Right hindlimb (tissue), 1 donor: ENCODE measurements around the gene SERPINB6.
A peak's percentile ranks its signal among the peaks of the same experiment; 100 is the strongest.
"Not testable (repeated sequence)": the region's sequence is repeated elsewhere in the genome, so short reads cannot be mapped to it uniquely, and the experiment has no call there.

Experiments
- DNase-seq: peaks from one replicate; pipeline ENCODE4 v3.0.0-alpha.2; 2018

SERPINB6 gene

DNA sequence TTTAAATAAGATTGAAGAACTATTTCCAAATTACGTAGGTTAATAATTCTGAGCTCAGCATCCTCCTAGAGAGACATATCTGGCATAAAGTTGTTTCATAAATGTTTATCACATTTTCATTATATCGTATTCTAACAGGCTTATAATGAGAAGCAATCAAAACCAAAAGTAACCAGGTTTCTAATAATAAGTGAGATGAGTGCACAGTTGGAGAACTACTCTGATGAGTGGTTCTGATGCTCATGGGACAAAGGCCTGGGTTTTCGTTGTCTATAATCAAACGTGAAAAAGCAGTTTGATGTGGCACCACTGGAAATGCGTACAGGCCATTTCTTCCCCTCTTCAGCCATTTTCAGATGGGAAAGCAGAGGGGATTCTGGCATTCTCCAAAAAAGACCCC is 4.7 kb upstream of the SERPINB6 start:
- no peak for DNase-seq

DNA sequence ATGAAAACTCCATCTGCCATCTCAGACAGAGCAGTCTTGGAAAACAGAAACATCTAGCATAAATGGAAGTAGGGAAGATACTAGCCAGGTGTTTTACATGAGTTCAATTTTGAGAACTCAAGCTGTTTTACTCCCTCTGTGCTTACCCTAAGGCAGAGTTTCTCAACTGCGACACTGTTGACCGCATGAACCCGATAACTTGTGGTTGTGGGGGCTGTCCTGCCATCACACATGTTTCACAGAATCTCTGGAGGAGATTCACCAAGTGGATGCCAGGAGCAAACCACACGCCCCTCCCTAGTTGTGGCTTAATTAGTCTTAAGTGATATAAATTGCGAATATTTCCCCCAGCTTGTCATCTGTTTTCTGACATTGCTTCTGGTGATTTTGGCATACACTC is 2.3 kb upstream of the SERPINB6 start:
- DNase-seq, result no peak

DNA sequence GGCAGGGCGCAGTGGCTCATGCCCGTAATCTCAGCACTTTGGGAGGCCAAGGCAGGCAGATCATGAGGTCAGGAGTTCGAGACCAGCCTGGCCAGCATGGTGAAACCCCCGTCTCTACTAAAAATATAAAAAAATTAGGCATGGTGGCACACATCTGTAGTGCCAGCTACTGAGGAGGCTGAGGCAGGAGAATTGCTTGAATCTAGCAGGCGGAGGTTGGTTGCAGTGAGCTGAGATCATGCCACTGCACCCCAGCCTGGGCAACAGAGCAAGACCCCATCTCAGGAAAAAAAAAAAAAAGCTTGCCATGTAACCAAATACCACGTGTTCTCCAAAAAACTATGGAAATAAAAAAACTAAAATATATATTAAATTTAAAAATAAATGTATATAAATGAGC is 1.8 kb upstream of the SERPINB6 start:
- DNase-seq, result not testable (repeated sequence)

DNA sequence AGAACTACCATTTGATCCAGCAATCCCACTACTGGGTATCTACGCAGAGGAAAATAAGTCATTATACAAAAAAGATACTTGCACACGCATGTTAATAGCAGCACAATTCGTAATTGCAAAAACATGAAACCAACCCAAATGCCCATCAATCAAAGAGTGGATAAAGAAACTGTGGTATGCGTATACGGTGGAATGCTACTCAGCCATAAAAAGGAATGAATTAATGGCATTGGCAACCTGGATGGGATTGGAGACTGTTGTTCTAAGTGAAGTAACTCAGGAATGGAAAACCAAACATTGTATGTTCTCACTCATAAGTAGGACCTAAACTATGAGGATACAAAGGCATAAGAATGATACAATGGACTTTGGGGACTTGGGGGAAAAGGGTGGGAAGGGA is 1.3 kb upstream of the SERPINB6 start:
- DNase-seq, result not testable (repeated sequence)

DNA sequence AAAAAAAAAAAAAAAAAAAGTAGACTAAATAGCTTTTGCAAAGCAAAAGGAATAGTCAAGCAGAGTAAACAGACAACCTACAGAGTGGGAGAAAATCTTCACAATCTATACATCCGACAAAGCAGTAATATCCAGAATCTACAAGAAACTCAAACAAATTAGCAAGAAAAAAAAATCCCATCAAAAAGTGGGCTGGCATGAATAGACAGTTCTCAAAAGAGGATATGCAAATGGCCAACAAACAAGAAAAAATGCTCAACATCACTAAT is 786 bp upstream of the SERPINB6 start:
- not testable (repeated sequence) for DNase-seq

DNA sequence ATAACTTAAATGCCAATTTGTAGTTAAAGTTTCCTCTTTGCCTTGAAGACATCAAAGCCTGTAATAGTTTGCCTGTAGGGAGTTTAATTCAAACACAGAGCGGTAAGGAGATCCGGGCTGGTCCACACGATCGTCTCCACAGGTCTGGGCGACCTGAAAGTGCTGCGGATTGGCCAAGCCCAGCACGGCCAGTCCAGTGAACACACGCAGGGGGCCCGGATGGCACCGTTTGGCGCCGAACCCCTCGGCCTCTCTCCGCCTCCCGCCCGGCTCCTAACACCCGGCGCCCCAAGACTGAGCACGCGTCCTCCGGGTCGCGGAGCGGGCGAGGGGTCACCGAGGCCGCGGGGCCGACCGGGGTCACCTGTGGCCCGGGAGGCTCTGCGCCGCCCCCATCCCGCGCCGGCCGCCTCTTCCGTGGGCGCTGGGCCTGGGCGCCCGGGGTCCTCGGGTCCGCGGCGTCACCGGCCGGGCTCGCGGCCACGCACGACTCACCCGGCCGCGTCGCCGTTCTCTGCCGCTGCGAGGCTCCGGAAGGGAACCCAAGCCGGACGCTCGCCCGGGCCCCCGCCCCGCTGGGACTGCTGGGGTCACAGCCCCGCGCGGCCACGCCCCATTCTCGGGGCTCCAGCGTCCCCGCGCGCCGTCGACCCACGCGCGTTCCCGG is 481 bp downstream of the SERPINB6 start:
- DNase-seq, result peak; percentile 55

DNA sequence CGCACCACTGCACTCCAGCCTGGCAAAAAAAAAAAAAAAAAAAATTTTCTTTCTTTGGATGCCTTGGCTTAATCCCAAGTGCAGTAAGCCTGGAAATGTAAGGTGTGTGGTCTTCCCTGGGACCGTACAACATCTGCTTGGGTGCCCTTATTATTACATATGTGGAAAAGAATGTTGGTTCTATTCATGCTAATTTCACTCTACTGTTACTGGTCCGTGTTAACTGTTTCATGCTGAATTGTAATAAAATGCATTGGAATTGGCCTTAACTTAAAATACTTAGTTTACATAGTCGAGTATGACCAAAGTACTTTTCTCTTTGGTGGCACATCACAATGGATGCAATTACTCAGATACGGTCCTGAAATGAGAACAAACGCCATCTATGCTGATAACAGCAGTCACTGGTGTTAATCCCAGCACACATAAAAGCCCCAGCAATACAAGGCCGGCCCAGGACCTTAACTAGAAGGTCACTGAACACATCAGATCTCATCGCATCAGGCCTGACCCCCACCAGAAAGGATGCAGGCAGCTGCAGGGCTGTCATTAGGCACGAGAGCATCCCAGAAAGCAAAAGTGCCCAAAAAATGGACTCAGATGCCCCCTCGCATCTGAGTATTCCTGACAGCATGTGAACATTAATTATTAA is 1.2 kb downstream of the SERPINB6 start:
- DNase-seq, result no peak

DNA sequence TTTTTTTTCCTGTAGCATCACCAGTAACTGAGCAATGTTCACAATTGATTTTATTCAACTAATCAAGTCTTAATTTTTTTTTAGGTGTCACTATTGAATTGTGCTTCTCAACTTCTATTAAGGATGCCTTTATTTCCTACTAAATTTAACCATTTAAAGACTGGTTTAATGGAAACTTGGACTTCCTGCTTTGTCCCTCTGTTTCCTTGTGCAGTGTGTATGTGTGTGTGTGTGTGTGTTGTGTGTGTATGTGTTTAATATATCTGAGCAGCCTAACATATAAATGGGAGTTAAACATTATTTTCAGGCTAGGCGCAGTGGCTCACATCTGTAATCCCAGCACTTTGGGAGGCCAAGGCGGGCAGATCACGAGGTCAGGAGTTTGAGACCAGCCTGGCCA is 1.8 kb downstream of the SERPINB6 start:
- DNase-seq, result no peak

DNA sequence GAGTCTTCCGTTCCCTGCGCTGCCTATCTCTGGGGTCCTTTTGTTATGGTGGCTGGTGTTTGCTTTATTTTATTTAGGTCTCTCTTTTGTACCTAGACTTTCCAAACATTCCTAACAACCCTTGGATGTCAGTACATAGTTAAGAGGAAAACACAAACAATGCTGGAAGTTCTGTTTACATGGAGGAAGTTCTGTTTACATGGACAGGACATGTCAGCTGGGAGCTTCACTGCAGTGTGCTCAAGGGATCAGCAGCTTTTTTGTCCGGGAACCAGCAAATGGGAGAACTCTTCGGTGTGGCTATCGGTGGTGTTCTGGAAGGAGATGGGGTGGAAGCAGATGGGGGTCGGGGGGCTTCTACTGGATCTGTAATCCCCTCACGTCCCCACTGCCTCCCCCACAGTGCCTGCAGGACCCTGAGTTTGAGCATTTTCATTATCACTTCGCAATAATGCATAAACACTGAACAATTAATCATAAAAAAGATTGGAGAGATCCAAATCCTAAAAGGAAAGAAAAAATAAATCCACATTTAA is 2.7 kb downstream of the SERPINB6 start:
- DNase-seq, result no peak

DNA sequence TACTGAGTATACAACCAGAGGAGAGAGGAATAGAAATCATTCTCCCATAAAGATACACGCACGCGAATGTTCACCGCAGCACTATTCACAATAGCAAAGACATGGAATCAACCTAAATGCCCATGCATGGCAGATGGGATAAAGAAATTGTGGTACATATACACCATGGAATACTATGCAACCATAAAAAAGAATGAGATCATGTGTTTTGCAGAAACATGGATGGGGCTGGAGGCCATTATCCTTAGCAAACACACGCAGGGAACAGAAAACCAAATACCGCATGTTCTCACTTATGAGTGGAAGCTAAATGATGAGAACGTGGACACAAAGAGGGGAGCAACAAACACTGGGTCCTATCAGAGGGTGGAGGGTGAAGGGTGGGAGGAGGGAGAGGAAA is 3.4 kb downstream of the SERPINB6 start:
- no peak for DNase-seq

DNA sequence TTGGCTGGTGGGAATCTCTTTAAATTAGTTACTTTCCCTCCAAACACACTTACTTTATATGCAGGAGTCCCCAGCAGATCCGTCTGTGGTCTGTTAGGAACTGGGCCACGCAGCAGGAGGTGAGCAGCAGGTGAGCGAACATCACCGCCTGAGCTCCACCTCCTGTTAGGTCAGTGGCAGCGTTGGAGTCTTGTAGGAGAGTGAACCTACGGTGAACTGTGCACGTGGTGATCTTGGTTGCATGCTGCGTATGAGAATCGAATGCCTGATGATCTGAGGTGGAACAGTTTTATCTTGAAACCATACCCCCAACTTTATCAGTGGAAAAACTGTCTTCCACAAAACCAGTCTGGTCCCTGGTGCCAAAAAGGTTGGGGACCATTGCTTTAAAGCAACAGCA is 5.0 kb downstream of the SERPINB6 start:
- DNase-seq, result no peak

DNA sequence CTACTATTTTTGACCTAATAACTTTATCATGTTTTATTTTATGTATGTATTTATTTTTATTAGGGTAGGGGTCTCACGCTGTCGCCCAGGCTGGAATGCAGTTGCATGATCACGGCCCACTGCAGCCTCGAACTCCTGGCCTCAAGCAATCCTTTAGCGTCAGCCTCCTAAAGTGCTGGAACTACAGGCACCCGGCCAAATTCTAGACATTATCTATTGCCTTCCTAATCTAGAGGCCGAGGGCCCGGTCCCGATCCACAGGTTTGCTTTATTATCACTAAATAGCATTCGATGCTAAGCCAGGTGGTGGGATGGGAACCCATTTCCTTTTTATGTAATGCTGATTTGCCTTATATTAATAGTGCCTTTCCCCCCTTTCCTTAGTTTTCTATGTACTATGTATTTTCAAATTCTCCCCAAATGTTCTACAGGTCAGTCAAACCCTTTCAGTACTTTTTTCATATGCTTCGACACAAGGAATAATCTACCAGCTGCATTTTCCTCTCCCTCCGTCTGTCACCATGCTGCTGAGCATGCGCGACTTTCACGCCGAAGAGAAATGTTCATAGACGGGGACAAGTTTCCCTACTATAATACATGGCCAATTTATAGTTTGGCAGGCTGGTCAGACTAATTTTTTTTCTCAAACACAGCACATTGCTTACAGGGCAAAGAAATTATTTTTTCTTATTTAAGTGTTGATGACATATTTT is 6.4 kb downstream of the SERPINB6 start:
- DNase-seq, result no peak

DNA sequence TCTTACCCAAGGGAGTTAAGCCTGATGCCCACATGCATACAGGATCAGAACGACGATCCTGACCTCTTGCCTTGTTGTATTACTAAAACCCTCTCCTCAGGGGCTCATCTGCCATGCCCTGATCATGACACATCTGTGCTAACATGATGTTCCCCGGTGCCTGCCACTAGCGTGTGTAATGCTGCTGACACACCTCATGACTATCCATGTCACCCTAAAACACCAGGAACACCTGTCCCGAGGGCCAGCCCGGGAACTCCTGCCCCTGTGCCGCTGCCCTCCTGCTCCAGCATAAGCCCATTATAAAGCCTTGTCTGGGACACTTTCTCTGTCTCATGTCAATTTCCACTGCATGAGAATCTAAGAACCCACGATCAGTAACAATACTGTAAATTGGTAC is 7.6 kb downstream of the SERPINB6 start:
- DNase-seq, result no peak

DNA sequence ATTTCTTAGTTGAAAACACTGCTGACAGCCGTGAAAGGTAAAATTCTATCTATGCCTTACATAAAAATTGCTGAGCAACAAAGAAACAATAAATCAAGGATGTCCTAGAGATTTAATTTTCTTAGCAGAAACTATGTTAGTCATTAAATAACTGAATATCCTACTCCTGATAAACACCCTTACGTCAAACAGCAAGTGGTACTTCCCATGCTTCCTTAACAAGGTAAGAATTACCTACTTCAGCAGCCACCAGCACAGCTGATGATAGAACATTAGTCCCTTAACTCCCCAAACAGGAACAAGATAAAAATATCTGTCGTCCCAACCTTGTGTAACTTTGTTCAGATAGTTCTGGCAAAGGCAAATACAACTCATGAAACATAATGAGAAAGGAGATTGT is 8.7 kb downstream of the SERPINB6 start:
- no peak for DNase-seq

DNA sequence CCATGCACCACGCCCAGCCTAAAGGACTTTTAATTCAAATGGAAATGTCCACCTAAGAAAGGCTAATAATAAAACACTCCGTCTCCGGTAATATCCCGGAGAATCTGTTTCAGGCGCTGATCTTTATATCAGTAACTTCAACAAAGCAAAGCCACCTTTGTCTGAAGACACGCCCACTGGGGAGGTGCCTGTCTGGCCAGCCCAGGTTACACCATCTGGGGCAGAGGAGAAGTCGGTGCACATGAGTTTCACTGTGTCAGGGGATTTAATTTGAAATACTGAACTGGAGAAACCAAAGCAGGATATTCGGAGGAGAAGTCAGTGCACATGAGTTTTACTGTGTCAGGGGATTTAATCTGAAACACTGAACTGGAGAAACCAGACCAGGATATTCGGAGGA is 9.4 kb downstream of the SERPINB6 start:
- no peak for DNase-seq

DNA sequence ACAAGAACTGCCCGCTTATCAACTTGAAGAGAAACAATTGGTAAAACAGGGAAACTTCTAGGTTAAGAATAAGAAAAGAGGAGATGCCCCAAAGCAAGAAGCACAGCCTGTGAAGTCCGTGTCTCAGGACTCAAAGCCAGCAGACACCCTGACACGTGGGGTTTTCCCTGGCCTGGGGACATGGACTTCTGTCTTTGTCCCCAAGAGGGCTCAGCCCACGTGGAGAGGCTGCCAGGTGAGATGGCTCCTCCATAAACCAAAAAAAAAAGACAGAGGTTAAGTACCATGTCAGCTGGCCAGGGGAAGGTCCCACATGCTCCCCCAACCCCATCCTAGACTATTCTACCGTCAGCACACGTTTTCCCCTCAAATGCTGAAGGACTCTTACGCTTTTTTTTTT is 9.9 kb downstream of the SERPINB6 start:
- DNase-seq, result no peak

DNA sequence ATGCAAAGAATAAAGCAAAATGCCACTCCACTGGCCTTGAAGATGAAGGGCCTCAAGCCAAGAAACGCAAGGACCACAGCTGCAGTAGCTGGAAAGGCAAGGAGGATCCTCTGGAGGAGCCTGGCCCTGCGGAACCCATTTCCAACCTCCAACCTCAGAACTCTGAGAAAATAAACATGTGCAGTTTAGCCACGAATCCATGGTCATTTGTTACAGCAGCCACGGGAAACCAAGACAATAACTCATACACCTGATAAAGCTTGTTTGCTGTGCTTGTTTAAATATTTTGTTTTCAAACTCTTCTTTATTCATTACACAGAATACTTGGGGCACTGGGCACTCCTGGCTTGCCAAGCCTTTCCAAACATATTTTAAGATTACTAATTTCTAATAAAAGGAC is 10.4 kb downstream of the SERPINB6 start:
- no peak for DNase-seq

DNA sequence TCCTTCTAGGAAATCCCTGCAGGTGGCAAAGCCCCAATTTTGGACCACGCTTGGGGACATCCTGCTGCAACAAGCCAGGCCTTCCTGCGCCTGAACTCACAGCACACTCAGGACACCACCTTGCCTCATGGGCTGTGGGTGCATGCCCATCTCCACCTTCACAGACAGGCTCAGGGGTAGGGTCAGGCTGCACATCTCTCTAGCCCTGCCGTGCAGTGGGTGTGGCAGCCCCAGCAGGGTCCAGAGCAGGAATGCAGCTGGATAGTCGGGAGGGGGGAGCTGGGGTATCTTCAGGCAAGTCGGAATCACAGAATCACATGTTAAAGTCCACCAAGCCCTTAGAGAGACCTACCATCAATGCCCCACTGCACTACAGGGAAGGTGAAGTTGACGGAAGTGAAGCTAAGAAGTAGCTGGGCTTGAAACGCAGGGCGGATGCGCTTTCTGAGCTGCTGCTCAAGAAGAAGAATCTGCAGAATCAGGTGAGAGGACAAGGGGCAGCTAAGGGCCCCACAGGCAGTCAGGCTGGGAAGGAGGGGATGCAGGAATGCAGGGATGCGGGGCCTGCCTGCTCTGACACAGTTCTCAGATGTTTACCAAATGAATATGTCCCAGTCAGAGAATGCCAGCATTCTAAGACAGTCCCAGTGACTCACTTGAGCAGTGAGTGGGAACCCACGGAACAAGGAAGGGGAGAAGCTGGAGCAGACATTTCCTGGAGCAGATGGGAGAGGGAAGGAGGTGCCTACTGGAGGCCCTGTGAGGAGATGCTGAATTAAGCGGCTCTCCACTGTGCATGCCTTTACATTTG is 11.3 kb downstream of the SERPINB6 start:
- DNase-seq, result no peak

DNA sequence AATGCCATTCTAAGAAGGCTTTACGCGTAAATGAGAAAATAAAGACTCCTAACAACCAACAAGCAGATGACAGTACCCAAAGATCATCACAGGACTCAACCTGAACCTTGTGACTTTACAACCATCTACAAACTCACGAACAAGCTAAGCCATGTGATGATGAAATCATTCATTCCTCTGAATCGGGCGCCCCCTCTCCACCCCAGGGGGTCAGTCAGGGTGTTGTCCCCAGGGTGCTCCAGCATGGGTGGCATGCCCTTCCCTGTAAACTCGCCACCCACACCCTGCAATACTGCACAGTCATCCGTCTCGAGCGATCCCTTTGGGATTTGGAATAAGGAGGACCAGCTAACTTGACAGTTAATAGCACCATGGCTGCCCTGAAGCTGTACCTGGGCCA is 12.6 kb downstream of the SERPINB6 start:
- DNase-seq, result no peak

DNA sequence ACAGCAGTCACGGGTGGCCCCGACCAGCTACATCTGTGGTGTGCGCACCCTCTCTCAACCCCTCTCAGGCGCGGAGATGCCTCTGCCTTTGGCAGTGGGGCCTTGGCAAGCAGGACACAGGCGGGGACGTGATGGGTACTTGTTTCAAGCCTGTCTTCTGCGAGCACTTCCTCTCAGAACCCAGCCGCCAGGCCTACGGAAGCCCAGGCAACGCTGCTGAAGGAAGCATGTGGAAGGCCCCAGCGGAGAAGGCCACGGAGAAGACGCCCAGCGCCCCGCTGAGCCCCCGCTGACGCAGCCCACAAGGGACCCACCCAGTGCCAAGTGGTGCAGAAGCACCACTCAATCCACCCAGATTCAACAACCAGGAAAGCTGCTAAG is 13.0 kb downstream of the SERPINB6 start:
- DNase-seq, result no peak

DNA sequence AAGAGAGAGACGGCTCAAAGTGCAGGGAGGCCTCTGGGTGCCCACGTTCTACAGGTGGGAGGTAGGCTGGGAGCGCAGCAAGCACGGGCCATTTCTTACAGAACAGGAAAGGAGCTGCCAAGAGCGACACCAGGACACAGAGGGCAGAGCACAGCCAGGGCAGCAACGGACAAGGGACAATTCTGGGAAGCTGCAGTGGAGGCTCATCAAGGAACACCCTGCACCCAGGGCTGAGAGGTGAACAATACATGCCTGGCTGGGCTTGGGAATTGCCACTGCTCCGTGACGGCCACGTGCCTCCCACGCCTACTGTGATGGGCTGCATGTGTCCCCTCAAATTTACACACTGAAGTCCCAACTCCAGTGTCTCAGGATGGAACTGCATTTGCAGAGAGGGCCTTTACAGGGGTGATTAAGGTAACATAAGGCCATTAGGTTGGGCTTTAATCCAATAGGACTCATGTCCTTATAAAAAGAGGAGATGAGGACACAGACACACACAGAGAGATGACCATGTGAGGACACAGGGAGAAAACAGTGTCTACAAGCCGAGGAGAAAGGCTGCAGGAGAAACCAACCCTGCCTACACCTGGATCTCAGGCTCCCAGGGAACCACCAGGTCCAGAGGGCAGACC is 13.6 kb downstream of the SERPINB6 start:
- no peak for DNase-seq

DNA sequence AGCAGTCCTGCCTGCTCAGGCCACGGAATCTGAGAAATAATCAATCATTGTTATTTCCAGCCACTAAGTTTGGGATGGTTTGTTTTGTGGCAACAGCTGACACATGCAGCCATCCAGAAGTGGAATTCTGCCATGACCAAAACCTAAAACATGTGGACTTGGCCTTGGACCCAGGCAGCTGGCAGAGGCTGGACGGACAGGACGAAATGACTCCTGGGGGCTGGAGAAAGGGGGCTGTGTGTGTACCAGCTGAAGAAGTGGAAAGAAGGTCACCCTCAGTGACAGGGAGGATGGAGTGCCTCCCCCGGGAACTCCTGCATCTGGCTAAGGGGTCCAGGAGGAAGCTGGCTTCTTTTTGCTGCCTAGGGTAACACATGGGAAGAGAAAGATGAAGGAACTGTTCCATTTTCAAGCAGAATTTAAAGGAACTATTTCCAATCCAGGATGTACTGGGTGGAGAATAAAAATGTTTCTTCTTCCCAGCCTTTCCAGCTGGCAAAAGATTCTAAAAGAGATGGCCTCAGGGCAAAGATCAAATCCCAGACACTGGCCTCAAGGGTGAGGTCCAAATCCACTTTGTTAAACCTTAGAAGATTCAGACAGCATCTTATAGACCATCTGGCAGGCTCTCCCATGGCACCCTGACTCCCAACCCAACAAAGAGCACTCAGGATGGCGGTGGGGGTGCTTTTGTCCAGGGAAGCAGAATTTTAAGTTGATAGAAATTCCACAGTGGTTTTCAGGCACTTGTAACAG is 14.3 kb downstream of the SERPINB6 start:
- peak; percentile 48 for DNase-seq
